ENCODE results near the gene RAB44. TPM values are rescaled to one million over a fixed set of nuclear protein-coding genes. Genes with fewer than 3 reads are reported as not detected.

RAB44 gene
- total and polyA plus RNA-seq, 3 donors from 2014 or later, result 0.09 to 0.56 (median 0.24) TPM

DNA sequence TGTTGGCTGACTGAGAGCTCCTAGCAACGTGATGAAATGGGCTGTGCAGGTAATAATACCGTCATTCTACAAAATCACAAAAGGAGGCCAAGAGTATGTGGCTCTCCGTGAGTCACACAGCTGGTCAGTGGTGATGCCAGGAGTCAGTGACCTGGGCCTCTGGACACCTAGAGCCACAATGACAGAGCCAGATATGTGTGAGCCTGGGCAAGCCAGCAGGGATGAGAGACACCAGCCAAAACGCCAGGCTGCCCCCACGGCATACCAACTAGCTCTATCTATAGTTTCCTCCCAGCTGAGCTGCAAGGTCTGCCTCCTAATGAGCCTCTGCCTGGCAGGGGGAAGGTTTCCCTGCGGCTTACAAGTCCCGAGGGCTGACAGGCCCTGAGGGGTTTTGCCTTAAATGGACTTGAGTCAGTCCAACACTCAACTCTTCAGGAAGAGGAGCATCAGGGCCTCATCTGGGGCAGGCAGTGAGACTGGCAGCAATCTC, 71.6 kb downstream of the RAB44 start:
- no peak for DNase-seq
- WGBS, 2 donors, result 39 to 58% methylated on average over 3 to 7 of the region's 7 CpGs
- intact Hi-C loops (cut with DNase I; ENCODE audit: low total_unique reads), result loop anchor here (5.0 kb wide), 2 partner anchors 78 to 208 kb away; no protein-coding TSS in a partner anchor

GRCh38 chr6:36769676-36770499, 72.3 kb downstream of the RAB44 start:
- no peaks in the 10 kb centered on the region for H3K27me3 ChIP-seq
- no peak for DNase-seq
- H3K27ac ChIP-seq, result no peak overlapping the region
- 67 to 81% methylated on average over 18 of the region's 18 CpGs for WGBS, 2 donors
- no peak for TF ChIP-seq CTCF (IDR thresholded peaks at IDR 0.05)
- no peak for TF ChIP-seq POLR2A (IDR thresholded peaks at IDR 0.05)
- H3K36me3 ChIP-seq (ENCODE audit: low read depth, missing control alignments), result no peaks in the 10 kb centered on the region
- intact Hi-C loops (cut with DNase I; ENCODE audit: low total_unique reads), result loop anchor here (5.0 kb wide), 2 partner anchors 77 to 207 kb away; no protein-coding TSS in a partner anchor
- no peaks in the 10 kb centered on the region for H3K9me3 ChIP-seq
- peaks cover 12% of the 10 kb centered on the region for H3K4me1 ChIP-seq
- no peak overlapping the region for H3K4me3 ChIP-seq

More for the DNA sequence above, 71.6 kb downstream of the RAB44 start:
- no peaks in the 10 kb centered on the region for H3K36me3 ChIP-seq (ENCODE audit: low read depth, missing control alignments)
- H3K27me3 ChIP-seq, result no peaks in the 10 kb centered on the region
- H3K4me1 ChIP-seq, result peaks cover 12% of the 10 kb centered on the region
- no peak overlapping the region for H3K4me3 ChIP-seq
- TF ChIP-seq CTCF (IDR thresholded peaks at IDR 0.05), result no peak
- TF ChIP-seq POLR2A (IDR thresholded peaks at IDR 0.05), result no peak
- H3K27ac ChIP-seq, result no peak overlapping the region
- H3K9me3 ChIP-seq, result no peaks in the 10 kb centered on the region

- WGBS, 2 donors, result 100% methylated on average over 2 of the region's 2 CpGs
- H3K27me3 ChIP-seq, result no peaks in the 10 kb centered on the region
- H3K4me3 ChIP-seq, result no peak overlapping the region
- intact Hi-C loops (cut with DNase I; ENCODE audit: low total_unique reads), result no loop called here
- no peak for DNase-seq
- no peaks in the 10 kb centered on the region for H3K9me3 ChIP-seq
- H3K4me1 ChIP-seq, result peaks cover 1% of the 10 kb centered on the region
- H3K27ac ChIP-seq, result no peak overlapping the region
- TF ChIP-seq POLR2A (IDR thresholded peaks at IDR 0.05) (no peak), CTCF (IDR thresholded peaks at IDR 0.05) (no peak)
- H3K36me3 ChIP-seq (ENCODE audit: low read depth, missing control alignments), result no peaks in the 10 kb centered on the region
These were observed 73.5 kb downstream of the RAB44 start for GRCh38 chr6:36771145-36771544.

- intact Hi-C loops (cut with DNase I; ENCODE audit: low total_unique reads), result no loop called here
- H3K4me3 ChIP-seq, result no peak overlapping the region
- H3K9me3 ChIP-seq, result no peaks in the 10 kb centered on the region
- no peak overlapping the region for H3K27ac ChIP-seq
- no peak for TF ChIP-seq POLR2A (IDR thresholded peaks at IDR 0.05)
- TF ChIP-seq CTCF (IDR thresholded peaks at IDR 0.05), result no peak
- no peak for DNase-seq
- no peaks in the 10 kb centered on the region for H3K27me3 ChIP-seq
- 94 to 99% methylated on average over 8 of the region's 8 CpGs for WGBS, 2 donors
- H3K4me1 ChIP-seq, result no peaks in the 10 kb centered on the region
- no peaks in the 10 kb centered on the region for H3K36me3 ChIP-seq (ENCODE audit: low read depth, missing control alignments)
These were observed 74.8 kb downstream of the RAB44 start for GRCh38 chr6:36772397-36772796.

Data from testis (tissue), 3 donors.